ENCODE data around the gene ASIC4.
A peak's percentile ranks its signal among the peaks of the same experiment; 100 is the strongest.

ASIC4 gene

DNA sequence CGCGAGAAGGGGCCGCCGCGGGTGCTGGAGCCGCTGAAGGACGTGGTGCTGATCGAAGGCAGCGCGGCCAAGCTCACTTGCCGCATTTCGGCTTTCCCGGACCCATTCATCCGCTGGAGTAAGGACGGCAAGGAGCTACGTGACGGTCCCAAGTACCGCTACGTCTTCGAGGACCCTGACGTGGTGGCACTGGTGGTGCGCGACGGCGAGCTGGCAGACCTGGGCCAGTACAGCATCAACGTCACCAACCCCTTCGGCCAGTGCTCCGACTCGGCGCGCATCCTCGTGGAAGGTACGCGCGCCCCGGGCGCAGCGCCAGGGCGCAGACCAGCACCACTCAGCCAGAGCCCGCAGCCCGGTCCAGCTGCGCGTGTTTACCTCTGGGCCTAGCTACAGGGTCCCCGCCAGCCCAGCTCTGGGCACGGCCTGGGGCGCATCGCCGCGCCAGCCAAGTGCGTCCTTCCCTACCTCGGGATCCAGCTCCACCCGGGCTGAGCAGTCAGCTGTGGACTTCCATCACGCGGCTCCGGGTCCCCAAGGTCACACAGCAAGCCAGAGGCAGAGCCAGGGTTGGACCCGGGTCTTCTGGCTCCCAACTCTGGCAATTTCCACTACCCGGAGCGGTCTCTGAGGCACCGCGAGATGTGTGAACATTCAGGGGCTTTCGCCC is 17.3 kb upstream of the ASIC4 start:
- H3K4me1 ChIP-seq (ENCODE audit: control insufficient read depth, low read length) = peaks cover 30% of the 10 kb centered on the region
- no peak overlapping the region for H3K4me3 ChIP-seq (ENCODE audit: low read length)

GRCh38 chr2:219497495-219498279 is 16.6 kb upstream of the ASIC4 start:
- Histone ChIP-seq H3K4me3 (ENCODE audit: low read length) (peak overlapping the region; percentile 86), H3K4me1 (ENCODE audit: control insufficient read depth, low read length) (peaks cover 30% of the 10 kb centered on the region), H3K27ac (ENCODE audit: low read depth, low read length) (no peak overlapping the region), H4K20me1 (ENCODE audit: control insufficient read depth, insufficient read depth, low read depth, low read length) (no peaks in the 10 kb centered on the region), H3F3A (ENCODE audit: control insufficient read depth, insufficient read depth) (no peaks in the 10 kb centered on the region), H3K4me2 (ENCODE audit: low read length) (peak overlapping the region; percentile 91), H3K9me3 (ENCODE audit: control insufficient read depth, insufficient read depth, low read length) (no peaks in the 10 kb centered on the region), H3K79me2 (ENCODE audit: control insufficient read depth, low read length) (peaks cover 10% of the 10 kb centered on the region; the same call in 1 of the 2 replicates), H3K36me3 (ENCODE audit: control insufficient read depth, low read length) (no peaks in the 10 kb centered on the region), H3K9me2 (replicated peaks; ENCODE audit: control insufficient read depth, low read length) (no peaks in the 10 kb centered on the region), H3K27me3 (ENCODE audit: control insufficient read depth, low read length) (peaks cover 30% of the 10 kb centered on the region)
- TF ChIP-seq EZH2phosphoT487 (IDR thresholded peaks at IDR 0.05; ENCODE audit: borderline replicate concordance, low read length) = 0 out of 2 replicates have a peak, but pooled peaks have one; percentile 39
- TF ChIP-seq, protein P1, sequence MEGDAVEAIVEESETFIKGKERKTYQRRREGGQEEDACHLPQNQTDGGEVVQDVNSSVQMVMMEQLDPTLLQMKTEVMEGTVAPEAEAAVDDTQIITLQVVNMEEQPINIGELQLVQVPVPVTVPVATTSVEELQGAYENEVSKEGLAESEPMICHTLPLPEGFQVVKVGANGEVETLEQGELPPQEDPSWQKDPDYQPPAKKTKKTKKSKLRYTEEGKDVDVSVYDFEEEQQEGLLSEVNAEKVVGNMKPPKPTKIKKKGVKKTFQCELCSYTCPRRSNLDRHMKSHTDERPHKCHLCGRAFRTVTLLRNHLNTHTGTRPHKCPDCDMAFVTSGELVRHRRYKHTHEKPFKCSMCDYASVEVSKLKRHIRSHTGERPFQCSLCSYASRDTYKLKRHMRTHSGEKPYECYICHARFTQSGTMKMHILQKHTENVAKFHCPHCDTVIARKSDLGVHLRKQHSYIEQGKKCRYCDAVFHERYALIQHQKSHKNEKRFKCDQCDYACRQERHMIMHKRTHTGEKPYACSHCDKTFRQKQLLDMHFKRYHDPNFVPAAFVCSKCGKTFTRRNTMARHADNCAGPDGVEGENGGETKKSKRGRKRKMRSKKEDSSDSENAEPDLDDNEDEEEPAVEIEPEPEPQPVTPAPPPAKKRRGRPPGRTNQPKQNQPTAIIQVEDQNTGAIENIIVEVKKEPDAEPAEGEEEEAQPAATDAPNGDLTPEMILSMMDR (IDR thresholded peaks at IDR 0.05; ENCODE audit: low read depth, low read length, poor library complexity, severe bottlenecking) = no peak

More for the DNA sequence above, 17.3 kb upstream of the ASIC4 start:
- no peaks in the 10 kb centered on the region for H3K9me3 ChIP-seq (ENCODE audit: control insufficient read depth, insufficient read depth, low read length)
- no peak overlapping the region for H3K27ac ChIP-seq (ENCODE audit: low read depth, low read length)
- H3K9me2 ChIP-seq (replicated peaks; ENCODE audit: control insufficient read depth, low read length) = no peaks in the 10 kb centered on the region
- peaks cover 10% of the 10 kb centered on the region; the same call in 1 of the 2 replicates for H3K79me2 ChIP-seq (ENCODE audit: control insufficient read depth, low read length)
- peaks cover 30% of the 10 kb centered on the region for H3K27me3 ChIP-seq (ENCODE audit: control insufficient read depth, low read length)
- H4K20me1 ChIP-seq (ENCODE audit: control insufficient read depth, insufficient read depth, low read depth, low read length) = no peaks in the 10 kb centered on the region
- TF ChIP-seq, protein P1 (IDR thresholded peaks at IDR 0.05; ENCODE audit: low read depth, low read length, poor library complexity, severe bottlenecking) = no peak
- no peak for TF ChIP-seq EZH2phosphoT487 (IDR thresholded peaks at IDR 0.05; ENCODE audit: borderline replicate concordance, low read length)
- no peaks in the 10 kb centered on the region for H3F3A ChIP-seq (ENCODE audit: control insufficient read depth, insufficient read depth)
- H3K4me2 ChIP-seq (ENCODE audit: low read length) = no peak overlapping the region
- no peaks in the 10 kb centered on the region for H3K36me3 ChIP-seq (ENCODE audit: control insufficient read depth, low read length)

- H3K4me1 ChIP-seq (ENCODE audit: control insufficient read depth, low read length) = peaks cover 30% of the 10 kb centered on the region
- H3K79me2 ChIP-seq (ENCODE audit: control insufficient read depth, low read length) = peaks cover 10% of the 10 kb centered on the region; the same call in 1 of the 2 replicates
- TF ChIP-seq EZH2phosphoT487 (IDR thresholded peaks at IDR 0.05; ENCODE audit: borderline replicate concordance, low read length) = peak; percentile 0; the same call in 1 of the 2 replicates
- TF ChIP-seq, protein P1 (IDR thresholded peaks at IDR 0.05; ENCODE audit: low read depth, low read length, poor library complexity, severe bottlenecking) = no peak
- H3F3A ChIP-seq (ENCODE audit: control insufficient read depth, insufficient read depth) = no peaks in the 10 kb centered on the region
- H3K4me2 ChIP-seq (ENCODE audit: low read length) = peak within 1 kb of the TSS; percentile 91
- no peaks in the 10 kb centered on the region for H3K36me3 ChIP-seq (ENCODE audit: control insufficient read depth, low read length)
- H3K9me3 ChIP-seq (ENCODE audit: control insufficient read depth, insufficient read depth, low read length) = no peaks in the 10 kb centered on the region
- no peak within 1 kb of the TSS for H3K27ac ChIP-seq (ENCODE audit: low read depth, low read length)
- H4K20me1 ChIP-seq (ENCODE audit: control insufficient read depth, insufficient read depth, low read depth, low read length) = no peaks in the 10 kb centered on the region
- H3K27me3 ChIP-seq (ENCODE audit: control insufficient read depth, low read length) = peaks cover 30% of the 10 kb centered on the region
- H3K9me2 ChIP-seq (replicated peaks; ENCODE audit: control insufficient read depth, low read length) = no peaks in the 10 kb centered on the region
- peak within 1 kb of the TSS; percentile 86 for H3K4me3 ChIP-seq (ENCODE audit: low read length)
Observed at GRCh38 chr2:219498280-219499057, 15.8 kb upstream of the ASIC4 start, which contains the start of gene GMPPA. TSS of gene GMPPA (plus strand) at chr2:219498891. CDS start at chr2:219499976, 1,085 bp downstream.

All from DOHH2 (cell line).